ENCODE data around the gene NECTIN1. TPM values are rescaled to one million over a fixed set of nuclear protein-coding genes. Genes with fewer than 3 reads are reported as not detected.

NECTIN1 gene
- total and polyA plus RNA-seq, 5 experiments from 2014 or later, result 0.48 to 2.8 (median 1.7) TPM; not detected in 1

- peak overlapping the region in 1 of 10 donors; percentile 7 for H3K27ac Mint-ChIP-seq
- ATAC-seq (no peak), DNase-seq (no peak)
- no peak overlapping the region for H3K4me3 Mint-ChIP-seq
- POLR2A ChIA-PET, result interaction anchor here (1.6 kb wide), 1 partner anchor 10 kb away, joined by 3 read pairs; the partner anchor contains the start of gene NECTIN1
- H3K27me3 Mint-ChIP-seq, result peaks cover 8 to 53% (median 31%) of the 10 kb centered on the region in 5 donors
- peaks cover 9 to 21% (median 13%) of the 10 kb centered on the region in 4 donors for H3K4me1 Mint-ChIP-seq
- H3K36me3 Mint-ChIP-seq, result no peaks in the 10 kb centered on the region
- H3K9me3 Mint-ChIP-seq, result no peaks in the 10 kb centered on the region
Observed at GRCh38 chr11:119739021-119739703, 10.2 kb upstream of the NECTIN1 start.

- Mint-ChIP-seq H3K27ac (no peak overlapping the region), H3K4me3 (no peak overlapping the region), H3K36me3 (no peaks in the 10 kb centered on the region), H3K27me3 (peaks cover 8 to 56% (median 31%) of the 10 kb centered on the region in 5 donors), H3K9me3 (no peaks in the 10 kb centered on the region), H3K4me1 (peaks cover 9 to 19% (median 12%) of the 10 kb centered on the region in 4 donors)
- POLR2A ChIA-PET, result no interaction called here
- DNase-seq (no peak), ATAC-seq (no peak)
Observed at GRCh38 chr11:119738059-119738439, 9.0 kb upstream of the NECTIN1 start.

GRCh38 chr11:119737366-119738058 is 8.5 kb upstream of the NECTIN1 start:
- POLR2A ChIA-PET, result no interaction called here
- ATAC-seq, result no peak
- peaks cover 5 to 14% (median 7%) of the 10 kb centered on the region in 4 donors for H3K4me1 Mint-ChIP-seq
- H3K27ac Mint-ChIP-seq, result no peak overlapping the region
- H3K27me3 Mint-ChIP-seq, result peaks cover 7 to 51% (median 26%) of the 10 kb centered on the region in 5 donors
- no peaks in the 10 kb centered on the region for H3K9me3 Mint-ChIP-seq
- H3K4me3 Mint-ChIP-seq, result no peak overlapping the region
- no peak for DNase-seq
- no peaks in the 10 kb centered on the region for H3K36me3 Mint-ChIP-seq

- ATAC-seq (no peak), DNase-seq (no peak)
- Mint-ChIP-seq H3K4me1 (peaks cover 0 to 6% (median 4%) of the 10 kb centered on the region in 4 donors), H3K4me3 (no peak overlapping the region), H3K27ac (no peak overlapping the region), H3K27me3 (peaks cover 4 to 40% (median 26%) of the 10 kb centered on the region in 5 donors), H3K36me3 (no peaks in the 10 kb centered on the region), H3K9me3 (no peaks in the 10 kb centered on the region)
- POLR2A ChIA-PET, result no interaction called here
Observed at GRCh38 chr11:119734788-119735187, 5.8 kb upstream of the NECTIN1 start.

GRCh38 chr11:119730789-119731386 is 1.9 kb upstream of the NECTIN1 start:
- H3K27me3 Mint-ChIP-seq, result peaks cover 4 to 26% (median 24%) of the 10 kb centered on the region in 5 donors
- H3K4me3 Mint-ChIP-seq, result peak overlapping the region in 5 of 10 donors; percentile 67 to 91 (median 81)
- no peak overlapping the region for H3K27ac Mint-ChIP-seq

GRCh38 chr11:119729951-119730613 is 1.1 kb upstream of the NECTIN1 start:
- peak overlapping the region in 2 of 10 donors; percentile 49 to 66 for H3K27ac Mint-ChIP-seq

More at GRCh38 chr11:119730789-119731386, 1.9 kb upstream of the NECTIN1 start:
- ATAC-seq, result no peak
- Mint-ChIP-seq H3K9me3 (no peaks in the 10 kb centered on the region), H3K36me3 (no peaks in the 10 kb centered on the region), H3K4me1 (peaks cover 5 to 23% (median 10%) of the 10 kb centered on the region in 4 donors)
- DNase-seq, result no peak
- POLR2A ChIA-PET, result no interaction called here

GRCh38 chr11:119729581-119729927 is 554 bp upstream of the NECTIN1 start:
- Mint-ChIP-seq H3K36me3 (no peaks in the 10 kb centered on the region), H3K27ac (peak overlapping the region in 2 of 10 donors; percentile 38 to 66), H3K9me3 (no peaks in the 10 kb centered on the region), H3K4me3 (peak overlapping the region; percentile 67 to 92 (median 80)), H3K4me1 (peaks cover 6 to 24% (median 10%) of the 10 kb centered on the region in 4 donors), H3K27me3 (peaks cover 4 to 25% (median 22%) of the 10 kb centered on the region in 5 donors)
- ATAC-seq (peak; percentile 25 to 29), DNase-seq (no peak)
- POLR2A ChIA-PET, result interaction anchor here (1.4 kb wide), 1 partner anchor 20 kb away, joined by 4 read pairs; no protein-coding TSS in a partner anchor

More at GRCh38 chr11:119729951-119730613, 1.1 kb upstream of the NECTIN1 start:
- peak overlapping the region; percentile 67 to 92 (median 80) for H3K4me3 Mint-ChIP-seq
- ATAC-seq, result no peak
- POLR2A ChIA-PET, result interaction anchor here (1.4 kb wide), 1 partner anchor 21 kb away, joined by 4 read pairs; no protein-coding TSS in a partner anchor
- no peaks in the 10 kb centered on the region for H3K9me3 Mint-ChIP-seq
- DNase-seq, result peak in 2 of 10 donors; percentile 9 to 63
- H3K36me3 Mint-ChIP-seq, result no peaks in the 10 kb centered on the region
- peaks cover 6 to 24% (median 10%) of the 10 kb centered on the region in 4 donors for H3K4me1 Mint-ChIP-seq
- peaks cover 4 to 26% (median 22%) of the 10 kb centered on the region in 5 donors for H3K27me3 Mint-ChIP-seq

GRCh38 chr11:119728211-119728626 is 781 bp downstream of the NECTIN1 start:
- ATAC-seq, result no peak
- peaks cover 6 to 24% (median 10%) of the 10 kb centered on the region in 4 donors for H3K4me1 Mint-ChIP-seq
- peak overlapping the region; percentile 89 to 97 (median 94) for H3K4me3 Mint-ChIP-seq
- POLR2A ChIA-PET, result no interaction called here
- peaks cover 2 to 16% (median 13%) of the 10 kb centered on the region in 5 donors for H3K27me3 Mint-ChIP-seq
- no peaks in the 10 kb centered on the region for H3K36me3 Mint-ChIP-seq
- DNase-seq, result peak in 5 of 10 donors; percentile 4 to 32 (median 20)
- peak overlapping the region in 8 of 10 donors; percentile 61 to 92 (median 90) for H3K27ac Mint-ChIP-seq
- no peaks in the 10 kb centered on the region for H3K9me3 Mint-ChIP-seq

- H3K4me3 Mint-ChIP-seq, result peak overlapping the region; percentile 89 to 97 (median 94)
- no peaks in the 10 kb centered on the region for H3K9me3 Mint-ChIP-seq
- H3K36me3 Mint-ChIP-seq, result no peaks in the 10 kb centered on the region
- POLR2A ChIA-PET, result no interaction called here
- ATAC-seq, result peak in 1 of 2 donors; percentile 13
- peak overlapping the region in 6 of 10 donors; percentile 61 to 92 (median 86) for H3K27ac Mint-ChIP-seq
- peaks cover 0 to 16% (median 13%) of the 10 kb centered on the region in 5 donors for H3K27me3 Mint-ChIP-seq
- peak in 6 of 10 donors; percentile 16 to 63 (median 22) for DNase-seq
- H3K4me1 Mint-ChIP-seq, result peaks cover 6 to 24% (median 10%) of the 10 kb centered on the region in 4 donors
Observed at GRCh38 chr11:119727523-119728151, 1.4 kb downstream of the NECTIN1 start.

- ATAC-seq (no peak), DNase-seq (peak in 1 of 10 donors; percentile 51)
- Mint-ChIP-seq H3K27ac (no peak overlapping the region), H3K27me3 (peaks cover 4 to 16% (median 14%) of the 10 kb centered on the region in 5 donors), H3K4me1 (peaks cover 6 to 24% (median 10%) of the 10 kb centered on the region in 4 donors), H3K9me3 (no peaks in the 10 kb centered on the region), H3K4me3 (peak overlapping the region in 9 of 10 donors; percentile 45 to 92 (median 53)), H3K36me3 (no peaks in the 10 kb centered on the region)
- POLR2A ChIA-PET, result no interaction called here
Observed at GRCh38 chr11:119726585-119727522, 2.1 kb downstream of the NECTIN1 start.

GRCh38 chr11:119726150-119726553 is 2.8 kb downstream of the NECTIN1 start:
- no peaks in the 10 kb centered on the region for H3K9me3 Mint-ChIP-seq
- ATAC-seq, result no peak
- H3K4me3 Mint-ChIP-seq, result peak overlapping the region in 7 of 10 donors; percentile 6 to 59 (median 30)
- peak overlapping the region in 1 of 10 donors; percentile 53 for H3K27ac Mint-ChIP-seq
- H3K36me3 Mint-ChIP-seq, result no peaks in the 10 kb centered on the region
- POLR2A ChIA-PET, result no interaction called here
- peak in 1 of 10 donors; percentile 57 for DNase-seq
- H3K4me1 Mint-ChIP-seq, result peaks cover 6 to 24% (median 10%) of the 10 kb centered on the region in 4 donors
- peaks cover 4 to 12% (median 10%) of the 10 kb centered on the region in 5 donors for H3K27me3 Mint-ChIP-seq

Measured in naive thymus-derived CD8-positive, alpha-beta T cell (primary cell).